GM21360 (cell line): Measurements from ENCODE around the gene AGPAT1.

ENCODE experiments used
- ATAC-seq: cut with Tn5 transposase; IDR thresholded peaks from one replicate; pipeline ENCODE4 v1.9.1; 2021; ENCODE audit warnings: mild to moderate bottlenecking, moderate library complexity; ENCODE audit not compliant: unreplicated experiment

Gene AGPAT1

GRCh38 chr6:32127409-32127716, 48.5 kb downstream of the AGPAT1 start:
- ATAC-seq, result no peak

DNA sequence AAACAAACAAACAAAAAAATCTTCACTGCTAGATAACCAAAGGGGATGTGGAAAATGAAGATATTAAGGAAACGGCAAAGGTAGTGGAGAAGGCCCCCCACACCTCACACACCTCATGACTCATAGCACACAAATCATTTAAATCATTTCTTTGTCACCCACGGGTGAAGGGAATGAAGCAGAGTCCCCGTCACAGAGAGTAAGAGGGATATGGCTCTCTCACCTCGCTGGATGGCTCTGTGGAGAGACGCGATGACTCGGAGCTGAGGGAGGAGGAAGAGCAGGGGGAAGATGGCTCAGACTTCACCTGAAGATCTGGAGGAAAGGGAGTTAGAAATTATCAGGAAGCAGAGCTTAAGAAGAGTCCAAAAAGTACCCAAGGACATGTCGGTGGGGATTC, 49.0 kb downstream of the AGPAT1 start:
- no peak for ATAC-seq

DNA sequence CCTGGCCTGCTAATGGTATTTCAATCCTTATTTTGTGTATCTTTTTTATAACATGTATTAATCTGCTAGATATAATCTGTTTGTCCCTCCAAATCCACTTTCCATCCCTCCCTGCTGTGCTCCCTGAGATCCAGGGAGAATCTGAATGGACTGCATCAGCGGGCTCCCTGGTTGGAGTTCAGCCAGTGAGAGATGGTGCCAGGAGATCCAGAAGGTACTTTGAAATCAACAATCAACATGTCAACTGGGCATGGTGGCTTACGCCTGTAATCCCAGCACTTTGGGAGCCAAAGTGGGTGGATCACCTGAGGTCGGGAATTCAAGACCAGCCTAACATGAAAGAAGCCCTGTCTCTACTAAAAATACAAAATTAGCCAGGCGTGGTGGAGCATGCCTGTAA, 52.2 kb downstream of the AGPAT1 start:
- ATAC-seq, result no peak

- no peak for ATAC-seq
Observed at GRCh38 chr6:32120573-32121059, 55.3 kb downstream of the AGPAT1 start.

GRCh38 chr6:32118782-32119628, 56.9 kb downstream of the AGPAT1 start:
- no peak for ATAC-seq
